MCF 10A (cell line): ENCODE measurements around the gene GYPC. TPM values are rescaled to one million over a fixed set of nuclear protein-coding genes. Genes with fewer than 3 reads are reported as not detected.

ENCODE experiments used
- BruUV-seq: library from RNA; stranded (reverse); fragments of 400-500 nt; replicated peaks from 2 replicates; lab custom pipeline; 2021; lab: Mats Ljungman, UMichigan
- CTCF ChIA-PET: fragments of 300-600 bp; sonication (Branson Sonifier 250); formaldehyde crosslinking; extraction: SDS; loops from one replicate; lab custom pipeline; 2021; ENCODE audit warnings: antibody characterized with exemption, inconsistent platforms; lab: Yijun Ruan, JAX
- POLR2A ChIA-PET: fragments of 300-600, 350-650 bp; sonication (Branson Sonifier 250); formaldehyde crosslinking; extraction: SDS; loops from one replicate; lab custom pipeline; 2020; ENCODE audit warnings: antibody characterized with exemption, inconsistent platforms; lab: Yijun Ruan, JAX
- DNase-seq: peaks from one replicate; pipeline ENCODE4 v3.0.0-alpha.2; 2018; ENCODE audit not compliant: unreplicated experiment
- H3K27ac Mint-ChIP-seq: one replicate; pipeline ENCODE4 v1.8.0; 2022; ENCODE audit warnings: mild to moderate bottlenecking, low read depth, mixed read lengths; ENCODE audit not compliant: unreplicated experiment
- H3K27me3 Mint-ChIP-seq: one replicate; pipeline ENCODE4 v1.8.0; 2022; ENCODE audit warnings: mixed read lengths; ENCODE audit not compliant: insufficient read depth, unreplicated experiment
- H3K36me3 Mint-ChIP-seq: one replicate; pipeline ENCODE4 v1.8.0; 2022; ENCODE audit warnings: mild to moderate bottlenecking, moderate library complexity, mixed read lengths; ENCODE audit not compliant: insufficient read depth, unreplicated experiment
- H3K4me1 Mint-ChIP-seq: one replicate; pipeline ENCODE4 v1.8.0; 2022; ENCODE audit warnings: mixed read lengths; ENCODE audit not compliant: insufficient read depth, unreplicated experiment
- H3K4me3 Mint-ChIP-seq: one replicate; pipeline ENCODE4 v1.8.0; 2022; ENCODE audit warnings: mild to moderate bottlenecking, moderate library complexity, mixed read lengths; ENCODE audit not compliant: unreplicated experiment
- H3K9me3 Mint-ChIP-seq: one replicate; pipeline ENCODE4 v1.8.0; 2022; ENCODE audit warnings: mixed read lengths; ENCODE audit not compliant: unreplicated experiment
- CTCF ChIP-seq: fragments of 200-600 bp; IDR thresholded peaks from one replicate; pipeline ENCODE4 v1.8.0; 2022; ENCODE audit warnings: antibody characterized with exemption, mild to moderate bottlenecking; ENCODE audit not compliant: unreplicated experiment
- intact Hi-C: fragments of 100-400 bp; cut with micrococcal nuclease; formaldehyde crosslinking; loops from 2 replicates; pipeline ENCODE4 v1.14.1; 2022
- total RNA-seq: library from RNA; stranded (reverse); gene quantifications from 2 replicates; pipeline ENCODE4 v1.2.3, GENCODE V29; 2022

The GYPC gene
- total RNA-seq, 1 experiment from 2014 or later = not detected

- Mint-ChIP-seq H3K9me3 (peaks cover 8% of the 10 kb centered on the region), H3K27me3 (peaks cover 22% of the 10 kb centered on the region), H3K4me1 (no peaks in the 10 kb centered on the region), H3K4me3 (no peak overlapping the region), H3K36me3 (no peaks in the 10 kb centered on the region), H3K27ac (no peak overlapping the region)
- CTCF ChIA-PET = no interaction called here
- no TSS peak for BruUV-seq
- no peak for DNase-seq
- POLR2A ChIA-PET = no interaction called here
- TF ChIP-seq CTCF = no peak
- intact Hi-C loops = no loop called here
Observed at GRCh38 chr2:126707941-126708340, 52.0 kb downstream of the GYPC start.

DNA sequence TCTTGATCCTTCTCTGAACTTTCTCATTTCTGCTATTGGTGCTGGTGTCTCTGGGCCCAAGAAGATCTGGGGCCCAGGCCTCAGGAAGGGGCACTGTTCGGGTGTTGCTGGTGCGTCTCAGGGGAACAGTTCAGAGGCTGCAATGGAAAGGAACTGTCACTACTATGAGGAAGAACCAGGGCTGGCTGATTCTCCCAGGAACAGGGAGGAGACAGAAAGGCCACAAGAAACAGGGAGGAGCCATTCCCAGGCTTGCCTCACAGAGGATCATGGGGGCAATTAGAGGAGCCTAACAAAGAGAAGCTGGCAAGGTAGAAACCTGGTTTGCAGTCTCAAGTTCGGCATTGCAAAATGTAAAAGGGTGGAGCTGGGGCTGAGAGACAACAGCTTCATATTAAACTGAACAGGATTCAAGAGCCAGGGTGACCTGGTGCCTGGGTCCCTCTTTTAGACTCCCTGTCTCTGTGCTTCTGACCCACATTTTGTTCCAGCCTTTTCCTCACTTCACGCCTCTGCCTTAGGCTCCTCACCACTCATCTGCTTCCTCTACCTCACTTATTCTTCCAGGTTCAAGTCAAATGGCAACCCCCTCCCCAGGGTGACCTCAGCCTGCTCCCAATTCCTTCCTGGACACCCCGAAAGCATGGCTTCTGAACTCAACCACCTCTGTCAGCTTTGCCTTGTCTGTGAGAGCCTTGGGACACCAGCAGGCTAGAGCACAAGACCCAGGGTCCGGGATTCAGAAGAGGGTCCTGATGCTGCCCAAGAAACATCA lies 58.4 kb downstream of the GYPC start:
- no peak overlapping the region for H3K27ac Mint-ChIP-seq
- H3K9me3 Mint-ChIP-seq = peaks cover 8% of the 10 kb centered on the region
- H3K4me3 Mint-ChIP-seq = no peak overlapping the region
- no peaks in the 10 kb centered on the region for H3K4me1 Mint-ChIP-seq
- ChIA-PET POLR2A (no interaction called here), CTCF (no interaction called here)
- intact Hi-C loops = no loop called here
- no TSS peak for BruUV-seq
- H3K36me3 Mint-ChIP-seq = no peaks in the 10 kb centered on the region
- TF ChIP-seq CTCF = no peak
- DNase-seq = no peak
- peaks cover 46% of the 10 kb centered on the region for H3K27me3 Mint-ChIP-seq

DNA sequence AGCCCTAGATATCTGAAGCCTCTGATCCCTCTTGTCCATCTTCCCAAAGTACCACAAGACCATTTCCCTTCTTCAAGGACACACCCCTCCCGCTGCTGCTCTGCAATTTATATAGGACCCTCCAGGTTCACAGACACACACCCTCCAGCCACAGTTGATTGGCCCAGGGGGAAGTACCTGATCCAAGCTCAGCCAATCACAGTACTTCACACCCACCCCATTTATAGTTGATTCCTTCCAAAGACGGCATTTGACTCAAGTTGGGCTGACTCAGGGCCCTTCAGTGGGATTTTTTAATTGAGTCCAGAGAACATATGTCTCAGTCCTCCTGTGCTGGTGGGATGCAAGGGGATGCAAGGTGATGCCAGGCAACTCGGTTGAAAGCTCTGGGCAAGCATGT lies 59.2 kb downstream of the GYPC start:
- no peak overlapping the region for H3K27ac Mint-ChIP-seq

More for the DNA sequence above, 59.2 kb downstream of the GYPC start:
- POLR2A ChIA-PET = no interaction called here
- TF ChIP-seq CTCF = no peak
- H3K9me3 Mint-ChIP-seq = peaks cover 3% of the 10 kb centered on the region
- H3K36me3 Mint-ChIP-seq = no peaks in the 10 kb centered on the region
- no peak overlapping the region for H3K4me3 Mint-ChIP-seq
- no peak for DNase-seq
- peaks cover 39% of the 10 kb centered on the region for H3K27me3 Mint-ChIP-seq
- CTCF ChIA-PET = no interaction called here
- no peaks in the 10 kb centered on the region for H3K4me1 Mint-ChIP-seq
- BruUV-seq = no TSS peak
- intact Hi-C loops = no loop called here
